ENCODE measurements around the gene PC.
A peak's percentile ranks its signal among the peaks of the same experiment; 100 is the strongest.

Gene PC

DNA sequence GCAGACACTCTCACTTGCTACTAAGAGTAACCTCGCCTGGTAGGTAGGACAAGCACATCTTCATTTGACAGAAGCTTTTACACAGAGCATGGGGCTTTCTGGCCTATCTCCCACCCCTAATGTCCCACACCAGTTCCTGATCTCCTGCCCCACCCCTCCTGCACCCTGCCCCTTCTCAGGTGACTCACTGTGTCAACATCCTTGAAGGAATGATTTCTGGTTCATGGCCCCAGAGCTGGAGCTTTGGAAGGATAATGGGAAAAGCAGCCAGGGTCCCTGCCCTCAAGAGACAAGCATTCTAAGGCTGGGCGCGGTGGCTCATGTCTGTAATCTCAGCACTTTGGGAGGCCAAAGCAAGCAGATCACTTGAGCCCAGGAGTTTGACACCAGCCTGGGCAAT lies 54.1 kb downstream of the PC start:
- FAIRE-seq: no peak
- DNase-seq (ENCODE audit: insufficient read length, low spot score): peak; percentile 53
- no peak for TF ChIP-seq POLR2A (IDR thresholded peaks at IDR 0.05; ENCODE audit: low read depth, low read length)

DNA sequence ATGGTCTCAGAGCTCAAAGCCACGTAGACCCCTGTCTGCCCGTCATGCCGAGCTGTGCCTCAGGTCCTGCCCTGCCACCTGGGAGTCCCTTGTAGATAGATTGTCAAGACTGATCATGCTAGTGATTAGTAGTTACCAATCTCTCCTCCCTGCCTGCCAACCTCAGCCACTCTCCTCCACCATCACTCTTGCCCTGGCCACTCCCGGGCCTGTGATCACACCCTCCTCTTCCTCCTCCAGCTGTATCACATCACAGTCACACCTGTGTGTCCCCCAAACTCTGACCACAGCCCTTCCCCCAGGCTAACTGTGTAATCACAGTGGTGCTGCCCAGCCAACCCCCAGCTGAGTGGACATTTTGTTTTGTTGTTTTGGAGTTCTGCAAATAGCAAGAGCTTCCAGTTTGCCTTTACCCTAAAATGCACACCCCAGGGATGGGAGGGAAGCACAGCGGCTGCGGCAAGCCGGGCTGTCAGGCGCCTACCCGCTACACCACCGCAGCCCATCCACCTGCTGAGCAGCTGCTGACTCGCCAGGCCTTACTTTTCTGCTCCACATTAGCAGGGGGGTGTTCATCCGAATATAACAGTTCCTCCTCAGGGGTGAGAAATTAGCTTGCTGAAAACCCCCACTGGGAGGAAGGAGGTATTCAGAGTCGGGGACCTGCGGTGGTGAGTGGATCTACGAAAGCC lies 55.6 kb downstream of the PC start:
- TF ChIP-seq POLR2A (IDR thresholded peaks at IDR 0.05; ENCODE audit: low read depth, low read length): no peak
- no peak for DNase-seq (ENCODE audit: insufficient read length, low spot score)
- FAIRE-seq: no peak

DNA sequence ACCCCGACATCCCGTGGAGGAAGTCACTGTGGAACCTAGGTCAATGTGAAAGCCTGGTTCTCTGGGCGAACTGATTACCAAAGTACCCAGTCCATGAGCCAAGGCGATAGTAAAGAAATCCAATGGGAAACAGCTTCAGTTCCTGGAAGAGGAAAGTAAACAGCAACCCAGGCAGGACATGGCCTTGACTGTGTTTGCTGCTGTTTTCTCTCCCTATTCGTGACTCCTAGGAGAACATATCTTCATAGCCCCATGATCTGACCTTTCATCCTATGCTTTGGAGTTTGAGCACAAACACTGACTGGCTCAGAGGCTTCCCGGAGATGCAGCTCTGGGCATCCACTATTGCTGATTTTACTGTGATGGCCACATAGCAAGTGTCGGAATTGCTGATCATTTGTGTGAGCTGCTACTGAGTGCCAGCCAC lies 56.2 kb downstream of the PC start:
- DNase-seq (ENCODE audit: insufficient read length, low spot score) (no peak), FAIRE-seq (no peak)
- no peak for TF ChIP-seq POLR2A (IDR thresholded peaks at IDR 0.05; ENCODE audit: low read depth, low read length)

DNA sequence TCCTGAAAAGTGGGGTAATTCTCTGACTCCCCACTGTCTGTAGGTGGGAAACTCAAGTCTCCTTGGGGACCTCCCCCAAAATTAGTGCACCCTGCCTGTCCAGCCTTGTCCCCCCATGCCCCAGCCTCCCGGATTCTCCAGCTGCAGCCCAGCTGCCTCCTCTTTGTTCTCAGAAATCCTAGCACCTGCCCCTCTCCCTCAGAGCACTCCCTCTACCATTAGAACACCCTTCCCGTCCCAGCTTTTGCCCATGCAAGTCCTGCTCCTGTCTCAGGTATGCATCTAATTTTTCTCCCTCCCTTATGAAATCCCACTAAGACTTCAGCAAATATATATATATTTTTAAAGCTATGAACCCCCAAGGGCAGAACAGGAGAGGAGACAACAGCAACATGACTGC lies 64.0 kb downstream of the PC start:
- no peak for FAIRE-seq
- TF ChIP-seq POLR2A (IDR thresholded peaks at IDR 0.05; ENCODE audit: low read depth, low read length): no peak
- no peak for DNase-seq (ENCODE audit: insufficient read length, low spot score)

DNA sequence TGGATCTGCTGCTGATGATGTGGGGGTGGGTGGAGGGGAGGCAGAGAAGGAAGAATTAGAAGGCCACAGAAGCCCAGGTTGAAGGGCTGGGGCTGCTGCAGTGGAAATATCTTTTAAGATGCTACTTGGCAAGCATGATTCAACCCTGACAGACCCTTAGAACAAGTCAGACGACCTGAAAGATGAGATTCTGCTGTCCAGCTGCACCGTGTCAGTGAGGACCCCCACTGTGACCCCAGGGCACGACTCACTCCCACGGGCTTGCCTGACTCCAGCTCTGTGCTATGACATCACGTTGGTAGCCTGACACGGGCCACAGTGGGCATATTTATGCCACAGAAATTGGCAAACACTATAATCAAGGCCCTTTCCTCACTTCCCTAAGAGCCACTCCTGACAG lies 65.3 kb downstream of the PC start:
- FAIRE-seq (no peak), DNase-seq (ENCODE audit: insufficient read length, low spot score) (no peak)
- no peak for TF ChIP-seq POLR2A (IDR thresholded peaks at IDR 0.05; ENCODE audit: low read depth, low read length)

DNA sequence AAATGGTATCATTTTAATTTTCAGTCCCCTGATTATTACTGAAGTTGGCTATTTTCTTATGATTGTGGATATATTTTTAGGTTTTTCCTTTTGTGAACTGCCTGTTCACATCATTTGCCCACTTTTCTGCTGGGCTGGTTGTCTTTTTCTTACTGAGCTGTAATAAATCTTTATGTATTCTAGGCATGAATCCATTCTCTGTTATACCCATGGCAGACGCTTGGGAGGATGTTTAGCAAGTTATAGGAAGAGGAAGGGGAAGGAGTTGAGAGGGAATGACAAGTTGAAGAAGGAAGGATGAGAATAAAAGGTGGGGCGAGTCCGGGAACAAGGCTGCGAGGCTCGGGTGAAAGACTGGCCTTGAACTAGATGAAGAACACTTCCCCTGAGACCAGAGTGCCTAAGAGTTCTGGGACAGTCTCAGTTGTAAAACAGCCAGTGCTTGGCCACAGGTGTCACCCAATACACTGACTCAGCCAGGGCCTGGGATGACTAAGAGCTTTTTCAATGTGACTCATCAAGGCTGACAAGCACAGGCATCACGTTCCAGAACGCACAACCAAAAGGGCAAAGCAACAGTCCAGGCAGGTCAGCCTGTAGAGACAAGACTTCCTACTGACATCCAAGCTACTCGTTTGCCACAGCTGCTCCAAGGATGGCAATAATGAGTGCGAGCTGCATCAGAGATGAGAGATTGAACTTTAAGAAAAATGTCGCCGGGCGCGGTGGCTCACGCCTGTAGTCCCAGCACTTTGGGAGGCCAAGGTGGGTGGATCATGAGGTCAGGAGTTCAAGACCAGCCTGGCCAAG lies 66.1 kb downstream of the PC start:
- peak; percentile 82 for DNase-seq (ENCODE audit: insufficient read length, low spot score)
- TF ChIP-seq POLR2A (IDR thresholded peaks at IDR 0.05; ENCODE audit: low read depth, low read length): no peak
- FAIRE-seq: peak; percentile 94

DNA sequence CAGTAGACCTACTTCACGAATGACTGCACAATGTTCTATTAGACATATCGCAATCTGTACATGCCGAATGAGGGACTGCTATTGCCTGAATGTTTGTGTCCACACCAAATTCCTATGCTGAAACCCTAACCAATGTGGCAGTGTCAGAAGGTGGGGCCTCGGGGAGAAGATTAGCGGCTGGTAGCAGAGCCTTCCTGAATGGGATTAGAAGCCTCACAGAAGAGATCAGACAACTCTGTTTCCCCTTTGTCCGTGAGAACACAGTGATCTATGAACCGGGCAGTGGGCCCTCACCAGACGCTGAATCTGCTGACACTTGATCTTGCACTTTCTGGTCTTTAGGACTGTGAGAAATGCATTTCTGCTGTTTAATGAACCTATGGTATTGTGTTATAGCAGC lies 68.2 kb downstream of the PC start:
- FAIRE-seq (no peak), DNase-seq (ENCODE audit: insufficient read length, low spot score) (no peak)
- no peak for TF ChIP-seq POLR2A (IDR thresholded peaks at IDR 0.05; ENCODE audit: low read depth, low read length)

DNA sequence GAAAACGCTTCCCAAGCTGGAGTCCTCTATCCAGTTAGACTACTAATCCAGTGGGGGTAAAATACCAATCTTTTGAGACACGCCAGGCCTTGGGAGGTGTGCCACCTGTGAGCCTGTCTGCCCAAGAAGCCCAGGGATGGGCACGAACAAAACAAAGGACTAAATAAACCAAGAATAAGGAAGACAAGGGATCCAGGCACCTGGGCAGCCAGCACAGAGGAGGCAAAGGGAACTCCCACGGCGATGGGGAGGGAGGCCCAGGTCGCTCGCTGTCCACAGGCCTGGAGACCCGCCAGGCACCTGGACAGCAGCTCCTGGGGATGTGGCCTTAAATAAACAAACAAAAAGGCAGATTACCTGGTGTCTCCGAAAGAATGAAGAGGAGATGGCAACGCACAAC lies 69.9 kb downstream of the PC start:
- no peak for FAIRE-seq
- no peak for DNase-seq (ENCODE audit: insufficient read length, low spot score)
- TF ChIP-seq POLR2A (IDR thresholded peaks at IDR 0.05; ENCODE audit: low read depth, low read length): no peak

DNA sequence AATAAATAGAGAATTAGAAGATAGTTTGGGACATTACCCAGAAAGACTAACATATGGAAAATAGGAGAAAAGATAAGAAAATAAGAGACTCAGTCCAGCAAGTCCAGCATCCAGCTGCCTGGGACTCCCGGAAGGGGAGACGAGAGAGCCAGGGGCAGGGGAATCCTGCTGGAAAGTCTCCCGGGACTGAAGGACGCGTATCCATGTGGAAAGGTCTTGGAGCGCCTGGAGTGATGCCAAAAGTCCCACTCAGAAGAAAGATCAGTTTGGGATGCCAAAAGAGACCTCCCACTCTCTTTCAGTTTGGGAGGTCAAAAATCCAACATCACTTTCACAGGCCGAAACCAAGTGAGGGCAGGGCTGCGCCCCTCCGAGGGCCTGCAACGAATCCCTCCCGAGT lies 70.7 kb downstream of the PC start:
- no peak for DNase-seq (ENCODE audit: insufficient read length, low spot score)
- no peak for TF ChIP-seq POLR2A (IDR thresholded peaks at IDR 0.05; ENCODE audit: low read depth, low read length)
- no peak for FAIRE-seq

DNA sequence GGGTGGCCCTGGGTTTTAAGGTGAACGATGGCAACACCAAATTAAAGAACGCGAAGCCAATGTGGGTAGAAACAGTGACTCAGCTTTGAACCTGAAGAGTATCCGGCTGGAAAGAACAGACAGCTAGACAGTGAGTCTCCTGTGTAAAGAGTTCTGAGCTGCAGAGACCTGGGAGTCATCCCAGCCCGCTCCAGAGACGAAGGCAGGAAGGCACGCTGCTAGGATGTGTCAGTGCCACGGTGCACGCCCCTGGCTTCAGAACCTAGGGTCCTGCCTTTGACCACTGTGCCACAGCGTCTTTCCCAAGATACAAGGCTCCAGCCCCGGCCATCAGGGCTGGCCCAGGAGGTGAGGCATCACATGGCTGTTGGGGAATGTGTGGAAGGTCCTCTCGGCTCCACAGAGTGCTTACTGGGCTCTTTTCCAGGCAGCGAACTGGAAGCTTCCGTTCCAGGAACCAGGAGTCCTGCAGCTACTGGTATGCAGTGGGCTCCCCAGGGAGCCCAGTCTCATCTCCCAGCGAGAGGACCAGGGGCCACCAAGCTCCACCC lies 71.4 kb downstream of the PC start:
- no peak for FAIRE-seq
- DNase-seq (ENCODE audit: insufficient read length, low spot score): peak; percentile 85
- TF ChIP-seq POLR2A (IDR thresholded peaks at IDR 0.05; ENCODE audit: low read depth, low read length): peak; percentile 48

DNA sequence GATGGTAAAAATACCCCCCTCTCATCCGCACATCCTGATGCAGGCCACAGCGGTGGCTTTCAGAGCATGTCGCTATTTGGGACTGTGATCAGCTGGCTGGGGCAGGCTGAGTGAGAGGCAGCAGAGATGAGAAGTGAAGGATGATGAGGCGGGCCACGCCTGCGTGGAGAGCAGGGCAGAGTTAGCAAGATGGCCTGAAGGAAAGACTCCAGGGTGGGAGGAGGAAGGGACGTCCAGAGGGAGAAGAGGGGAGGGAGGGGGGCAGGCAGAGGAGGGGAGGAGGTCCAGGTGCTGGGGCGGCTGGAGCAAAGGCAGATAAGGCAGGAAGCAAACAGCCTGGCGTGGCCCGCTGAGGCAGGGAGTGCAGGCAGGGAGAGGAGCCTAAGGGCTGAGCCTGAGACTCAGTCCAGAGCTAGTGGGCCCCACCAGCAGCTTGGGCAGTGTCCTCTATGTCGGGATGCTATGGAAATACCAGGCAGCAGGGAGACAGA lies 72.2 kb downstream of the PC start:
- DNase-seq (ENCODE audit: insufficient read length, low spot score) (no peak), FAIRE-seq (no peak)
- no peak for TF ChIP-seq POLR2A (IDR thresholded peaks at IDR 0.05; ENCODE audit: low read depth, low read length)

DNA sequence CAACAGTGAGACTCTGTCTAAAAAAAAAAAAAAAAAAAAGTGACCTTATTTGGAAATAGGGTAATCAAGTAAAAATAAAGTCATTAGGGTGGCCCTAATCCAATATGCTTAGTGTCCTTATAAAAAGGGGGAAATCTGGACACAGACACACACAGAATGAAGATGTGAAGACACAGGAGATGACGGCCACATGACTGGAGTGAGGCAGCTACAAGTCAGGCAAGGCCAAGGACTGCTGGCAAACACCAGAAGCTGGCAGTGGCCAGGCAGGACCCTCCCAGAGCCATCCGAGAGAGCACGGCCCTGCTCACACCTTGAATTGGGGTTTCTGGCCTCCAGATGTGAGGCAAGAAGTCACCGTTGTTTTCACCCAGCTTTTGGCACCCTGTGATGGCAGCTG lies 72.7 kb downstream of the PC start:
- DNase-seq (ENCODE audit: insufficient read length, low spot score) (no peak), FAIRE-seq (no peak)
- TF ChIP-seq POLR2A (IDR thresholded peaks at IDR 0.05; ENCODE audit: low read depth, low read length): no peak

DNA sequence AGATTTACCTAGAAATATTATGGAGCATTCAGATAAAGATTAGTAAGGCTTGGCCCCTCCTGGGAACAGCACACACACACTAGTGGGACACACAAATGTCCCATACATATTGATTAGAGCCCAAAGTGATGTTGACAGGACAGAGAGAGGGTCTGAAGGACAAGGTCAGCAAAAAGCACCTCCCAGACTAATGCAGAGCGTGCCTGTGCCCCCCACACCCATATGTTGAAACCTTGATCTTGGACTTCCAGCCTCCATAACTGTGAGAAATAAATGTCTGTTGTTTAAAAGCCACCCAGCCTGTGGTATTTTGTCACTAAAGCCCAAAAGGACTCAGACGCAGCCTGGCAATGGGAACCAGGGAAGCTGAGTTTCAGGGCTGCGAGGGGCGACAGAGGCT lies 73.7 kb downstream of the PC start:
- DNase-seq (ENCODE audit: insufficient read length, low spot score): no peak
- no peak for FAIRE-seq
- no peak for TF ChIP-seq POLR2A (IDR thresholded peaks at IDR 0.05; ENCODE audit: low read depth, low read length)

All from H54 (cell line).